NOMO-1 (cell line): ENCODE results near the gene ABCD3.
A peak's percentile ranks its signal among the peaks of the same experiment; 100 is the strongest.
"Not testable (repeated sequence)": the region's sequence is repeated elsewhere in the genome, so short reads cannot be mapped to it uniquely, and the experiment has no call there.

ENCODE experiments used
- DNase-seq, 2 experiments: peaks; one replicate each; lab custom pipeline; 2025; ENCODE audit not compliant: unreplicated experiment in 2 of 2; lab: John Stamatoyannopoulos, UW

Gene ABCD3

DNA sequence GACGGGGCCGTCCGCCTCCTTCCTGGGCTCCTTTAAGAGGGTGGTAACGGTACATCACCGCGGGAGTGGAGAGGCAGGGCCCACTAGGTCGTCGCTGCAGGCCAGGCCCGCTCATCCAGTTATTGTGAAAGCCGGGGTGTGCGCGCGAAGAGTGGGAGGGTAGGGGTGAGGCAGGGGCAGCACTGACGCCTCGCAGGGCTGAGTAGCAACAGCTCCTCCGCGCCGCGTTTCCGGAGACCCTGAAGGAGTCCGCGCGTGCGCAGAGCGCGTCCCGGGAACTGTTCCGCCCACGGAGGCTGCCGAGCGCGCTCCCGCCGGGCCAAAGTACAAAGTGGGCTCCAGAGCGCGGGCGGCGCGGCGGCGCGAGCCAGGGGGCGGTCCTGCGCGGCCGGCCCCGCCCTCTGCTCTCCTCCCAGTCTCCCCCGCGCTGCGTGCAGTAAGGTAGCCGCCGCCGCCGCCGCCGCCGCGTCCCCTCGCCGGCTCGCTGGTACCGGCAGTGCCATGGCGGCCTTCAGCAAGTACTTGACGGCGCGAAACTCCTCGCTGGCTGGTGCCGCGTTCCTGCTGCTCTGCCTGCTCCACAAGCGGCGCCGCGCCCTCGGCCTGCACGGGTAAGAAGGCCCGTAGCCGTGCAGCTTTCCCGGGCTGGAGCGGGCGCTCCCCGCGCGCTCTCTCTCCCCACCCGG is at the start of gene ABCD3:
ABCD3 (plus strand) TSS at position 412 of the 686 bp plus-strand sequence; CDS start at position 502, 90 bp downstream.
- DNase-seq: peak; percentile 95 to 98

DNA sequence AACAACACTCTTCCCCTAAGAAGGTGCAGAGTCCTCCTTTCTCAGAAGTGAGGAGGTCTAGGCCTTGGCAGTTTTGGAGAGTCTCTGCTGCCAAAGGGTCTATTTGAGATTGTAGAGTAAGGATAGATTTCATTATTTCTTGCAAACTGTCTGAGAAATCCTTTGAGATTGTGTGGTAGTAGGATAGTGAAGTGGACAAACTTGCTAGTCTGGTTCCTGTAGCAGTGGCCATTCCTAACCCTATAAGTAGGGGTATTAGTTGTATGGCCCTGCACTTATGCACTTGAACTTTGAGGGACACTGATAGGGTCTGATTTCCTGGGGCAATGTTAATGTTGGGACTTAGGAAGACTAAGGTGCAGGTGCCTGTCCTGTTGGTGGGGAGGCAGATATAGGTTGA is 45.4 kb upstream of the ABCD3 start:
- not testable (repeated sequence) for DNase-seq

DNA sequence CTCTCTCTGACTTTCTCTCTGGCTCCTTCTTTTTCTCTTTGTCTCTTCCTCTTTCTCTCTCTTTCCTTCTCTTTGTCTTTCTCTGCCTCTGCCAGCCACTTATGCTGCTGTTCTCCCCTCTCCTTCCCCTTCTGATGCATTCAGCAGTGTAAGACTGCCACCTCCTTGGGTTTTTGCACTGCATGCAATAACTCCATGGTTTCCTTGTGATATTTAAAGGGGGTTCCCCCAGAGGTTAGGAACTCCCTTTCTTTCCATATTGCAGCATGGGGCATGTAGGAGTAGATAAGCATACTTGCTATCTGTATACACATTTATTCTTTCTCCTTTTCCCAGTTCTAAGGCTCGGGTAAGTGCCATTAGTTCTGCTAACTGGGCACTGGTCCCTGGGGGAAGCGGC is 44.9 kb upstream of the ABCD3 start:
- DNase-seq: peak in 1 of 2 experiments; percentile 2

DNA sequence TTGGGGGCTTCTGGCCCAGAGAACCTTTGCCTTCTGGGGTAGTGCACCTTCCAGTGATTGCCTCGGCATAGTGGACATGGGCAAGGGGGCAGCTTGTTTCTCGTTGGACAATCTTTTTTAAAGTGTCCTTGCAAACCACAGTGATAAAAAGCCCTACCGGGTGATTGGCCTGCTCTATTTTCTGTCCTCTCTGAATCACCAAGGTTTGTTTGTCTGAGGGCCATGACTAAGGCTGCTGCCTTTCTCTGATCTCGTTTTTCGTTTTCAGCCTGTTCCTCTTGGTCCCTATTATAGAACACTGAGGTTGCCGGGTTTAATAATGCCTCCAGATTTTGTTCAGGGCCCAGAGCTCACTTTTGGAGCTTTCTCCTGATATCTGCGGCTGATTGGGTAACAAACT is 42.5 kb upstream of the ABCD3 start:
- DNase-seq: not testable (repeated sequence)

DNA sequence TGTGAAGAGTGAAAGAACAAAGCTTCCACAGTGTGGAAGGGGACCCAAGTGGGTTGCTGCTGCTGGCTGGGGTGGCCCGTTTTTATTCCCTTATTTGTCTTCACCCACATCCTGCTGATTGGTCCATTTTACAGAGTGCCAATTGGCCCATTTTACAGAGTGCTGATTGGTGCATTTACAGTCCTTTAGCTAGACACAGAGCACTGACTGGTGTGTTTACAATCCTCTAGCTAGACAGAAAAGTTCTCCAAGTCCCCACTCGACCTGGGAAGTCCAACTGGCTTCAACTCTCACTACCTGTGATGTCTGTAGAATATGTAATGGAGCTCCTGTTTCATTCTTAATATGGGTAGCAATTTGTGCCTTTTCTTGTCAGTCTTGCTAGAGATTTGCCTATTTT is 39.7 kb upstream of the ABCD3 start:
- DNase-seq: not testable (repeated sequence)

DNA sequence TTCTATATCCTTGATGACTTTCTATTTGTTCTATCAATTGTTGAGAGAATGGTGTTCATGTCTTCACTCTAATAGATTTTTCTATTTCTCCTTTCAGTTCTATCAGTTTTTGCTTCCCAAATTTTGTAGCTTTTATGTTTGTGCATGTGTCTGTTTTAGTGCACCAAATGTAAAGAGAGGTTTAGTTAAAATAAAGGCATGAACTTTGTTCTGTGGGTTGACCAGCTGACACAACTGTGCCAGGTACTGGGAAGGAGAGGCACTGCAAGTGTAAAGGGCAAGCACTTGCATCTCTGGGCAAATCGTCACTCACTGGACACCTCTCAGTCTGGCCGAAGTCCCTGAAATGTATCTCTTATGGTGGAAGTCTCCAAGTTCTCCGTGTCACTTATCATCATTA is 38.6 kb upstream of the ABCD3 start:
- DNase-seq: no peak

DNA sequence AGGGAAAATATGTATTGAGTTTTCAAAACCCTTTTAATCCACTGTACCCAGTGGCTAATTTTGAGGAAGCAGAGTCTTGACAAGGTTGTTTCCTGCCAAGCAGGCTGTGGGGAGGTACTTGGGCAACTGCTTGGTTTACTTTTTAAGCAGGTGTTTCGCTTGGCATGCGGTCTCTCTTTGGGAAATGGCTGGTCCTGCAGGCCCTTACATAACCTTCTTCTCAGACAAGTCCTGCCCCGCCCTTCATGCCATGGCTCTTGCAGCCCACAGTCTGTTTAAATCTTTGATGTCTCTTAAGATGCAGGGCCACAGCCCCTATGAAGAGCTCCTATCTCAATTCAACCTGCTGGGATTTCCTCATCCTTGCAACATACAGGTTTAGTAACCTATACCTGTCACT is 36.0 kb upstream of the ABCD3 start:
- peak; percentile 17 to 33 for DNase-seq

DNA sequence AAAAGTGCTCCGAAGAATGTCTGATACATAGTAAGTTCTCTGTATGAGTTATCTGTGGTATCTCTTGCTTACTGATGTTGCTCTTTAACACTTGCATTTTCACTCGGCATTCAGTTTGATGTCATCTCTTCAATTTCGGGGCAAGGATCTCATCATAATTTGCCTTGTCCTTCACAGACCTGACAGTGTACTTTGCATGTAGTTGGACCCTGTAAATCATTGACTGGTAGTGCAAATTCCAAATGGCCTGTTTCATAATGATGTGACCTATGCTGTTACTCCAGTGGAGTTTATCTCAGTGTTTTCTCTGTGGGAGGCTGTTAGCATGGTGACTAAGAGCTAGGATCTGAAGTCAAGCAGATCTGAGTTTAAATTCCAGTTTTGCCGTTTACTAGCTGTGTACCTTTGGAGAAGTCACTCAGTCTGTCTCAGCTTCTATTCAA is 34.2 kb upstream of the ABCD3 start:
- no peak for DNase-seq

DNA sequence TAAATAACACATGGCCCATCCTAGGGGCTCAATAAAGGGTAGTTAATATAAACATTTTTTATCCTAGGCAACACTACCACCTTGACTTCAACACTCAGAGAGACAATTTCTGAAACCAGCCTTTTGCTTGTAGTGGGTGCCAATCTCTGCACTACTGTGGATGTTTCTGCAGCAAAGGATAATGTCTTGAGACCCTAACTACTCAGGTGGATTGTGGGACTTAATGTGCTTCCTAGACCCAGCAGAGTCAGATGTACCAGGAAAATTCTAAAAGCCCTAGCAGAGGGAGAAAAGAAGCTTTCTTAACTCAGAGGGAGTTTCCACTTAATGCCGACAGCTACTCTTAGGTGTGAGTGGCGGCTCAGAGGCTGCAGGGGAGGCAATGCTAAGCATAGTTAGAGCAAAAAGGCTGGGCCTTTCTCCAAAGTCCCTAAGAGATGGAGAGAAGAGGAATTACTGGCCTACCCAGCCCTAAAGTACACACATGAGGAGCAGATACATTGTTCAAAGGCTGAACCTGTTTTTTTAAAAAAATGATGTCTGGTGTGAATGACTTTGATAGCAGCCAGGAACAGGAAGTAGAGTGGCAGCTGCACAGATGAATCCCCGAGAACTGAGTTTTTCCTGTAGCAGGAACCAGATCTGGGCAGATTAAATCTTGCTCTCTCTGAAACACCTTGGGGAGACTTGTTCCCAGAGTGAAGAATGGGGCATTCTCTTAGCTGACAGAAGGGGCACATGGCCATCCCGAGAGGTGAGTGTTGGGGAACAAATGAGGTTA is 33.5 kb upstream of the ABCD3 start:
- DNase-seq: peak in 1 of 2 experiments; percentile 25

DNA sequence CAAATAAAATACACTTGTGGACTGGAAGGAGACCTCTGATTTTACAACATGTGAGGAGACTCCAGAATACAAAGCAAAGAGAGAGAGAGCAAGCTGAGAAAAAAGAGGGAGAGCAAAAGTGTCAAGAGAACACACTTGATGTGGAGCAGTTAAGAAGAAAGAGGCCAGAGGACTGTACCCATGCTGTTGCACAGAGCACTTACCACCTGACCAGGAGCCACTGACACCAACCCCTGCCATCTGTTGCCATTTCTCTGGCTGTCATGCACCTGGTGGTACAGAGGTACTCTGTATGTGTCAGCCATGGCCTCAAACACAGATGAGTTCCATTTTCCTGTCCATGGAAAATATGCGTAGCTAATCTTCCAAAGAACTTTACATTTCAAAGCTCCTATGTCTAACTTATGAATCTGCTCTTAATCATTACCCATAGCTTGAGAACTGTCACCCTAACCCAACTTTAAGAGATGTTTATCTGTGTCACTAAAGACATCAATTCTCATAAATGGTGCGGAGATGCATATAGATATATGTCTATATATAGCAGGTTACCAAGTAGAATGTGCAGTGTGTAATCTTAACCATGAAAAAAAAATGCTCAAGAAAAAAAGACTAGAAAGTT is 32.8 kb upstream of the ABCD3 start:
- no peak for DNase-seq

DNA sequence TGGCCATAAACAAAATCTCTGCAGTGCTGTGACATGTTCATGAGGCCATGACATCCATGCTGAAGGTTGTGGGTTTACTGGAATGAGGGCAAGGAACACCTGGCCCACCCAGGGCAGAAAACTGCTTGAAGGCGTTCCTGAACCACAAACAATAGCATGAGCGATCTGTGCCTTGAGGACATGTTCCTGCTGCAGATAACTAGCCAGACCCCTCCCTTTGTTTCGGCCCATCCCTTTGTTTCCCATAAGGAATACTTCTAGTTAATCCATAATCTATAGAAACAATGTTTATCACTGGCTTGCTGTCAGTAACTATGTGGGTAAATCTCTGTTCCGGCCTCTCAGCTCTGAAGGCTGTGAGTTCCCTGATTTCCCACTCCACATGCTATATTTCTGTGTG is 28.9 kb upstream of the ABCD3 start:
- no peak for DNase-seq

DNA sequence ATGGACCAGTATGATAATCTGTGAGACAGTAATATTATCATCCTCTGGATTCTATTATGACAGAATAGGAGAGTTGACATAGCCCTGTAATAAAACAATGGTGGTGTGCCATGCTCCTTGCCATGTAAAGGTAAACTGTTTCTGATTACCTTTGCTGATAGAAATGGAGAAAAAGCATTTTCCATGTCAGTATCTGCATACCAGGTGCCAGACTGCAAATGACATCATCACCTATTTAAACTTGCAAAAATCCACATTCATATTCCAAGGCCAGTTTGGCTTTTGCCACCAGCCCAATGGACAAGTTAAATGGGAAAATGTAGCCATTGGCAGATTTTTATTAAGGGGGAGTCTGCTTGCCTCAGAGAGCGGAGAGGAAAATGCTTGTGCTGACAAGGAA is 23.9 kb upstream of the ABCD3 start:
- DNase-seq: no peak

DNA sequence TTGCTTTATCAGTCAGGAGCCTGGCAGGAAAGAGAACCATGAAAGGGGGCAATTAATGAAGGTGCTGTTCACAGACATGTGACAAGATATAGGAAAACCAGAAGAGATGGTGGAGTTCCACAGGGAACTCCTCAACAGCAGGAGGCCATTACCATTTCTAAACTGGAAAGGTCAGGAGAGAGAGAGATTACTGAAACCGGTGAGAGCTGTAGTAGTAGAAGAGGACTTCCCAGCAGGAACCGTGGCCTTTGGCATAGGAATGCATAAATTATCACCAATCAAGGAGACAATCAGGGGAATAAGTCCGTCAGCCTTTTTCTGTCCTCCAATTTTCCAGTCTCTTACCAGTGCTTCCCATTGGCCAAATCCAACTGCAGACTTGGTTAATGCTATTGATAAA is 23.0 kb upstream of the ABCD3 start:
- DNase-seq: no peak

DNA sequence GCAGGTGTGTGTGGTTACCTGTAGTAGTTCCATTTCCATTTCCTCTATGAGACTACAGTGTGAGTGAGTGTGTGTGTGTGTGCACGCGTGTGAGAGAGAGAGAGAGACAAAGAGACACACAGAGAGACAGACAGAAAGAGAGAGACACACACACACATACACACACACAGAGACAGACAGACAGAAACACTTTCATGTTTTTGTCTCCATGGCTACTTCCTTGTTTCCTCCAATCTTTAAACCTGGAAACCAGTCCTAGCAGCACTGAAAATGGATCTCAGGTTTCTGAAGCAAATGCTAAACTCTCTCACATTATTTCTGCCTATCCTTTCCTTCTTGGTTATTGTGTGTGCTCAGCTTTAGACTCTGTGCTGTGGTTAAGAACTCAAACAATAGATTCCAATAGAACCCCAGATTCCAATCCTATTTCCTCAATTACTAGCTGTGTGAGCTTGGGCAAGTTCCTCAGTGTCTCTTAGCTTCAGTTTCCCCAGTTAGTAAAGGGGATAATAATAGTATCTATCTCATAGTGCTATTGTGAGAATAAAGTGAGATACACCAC is 22.4 kb upstream of the ABCD3 start:
- no peak for DNase-seq

DNA sequence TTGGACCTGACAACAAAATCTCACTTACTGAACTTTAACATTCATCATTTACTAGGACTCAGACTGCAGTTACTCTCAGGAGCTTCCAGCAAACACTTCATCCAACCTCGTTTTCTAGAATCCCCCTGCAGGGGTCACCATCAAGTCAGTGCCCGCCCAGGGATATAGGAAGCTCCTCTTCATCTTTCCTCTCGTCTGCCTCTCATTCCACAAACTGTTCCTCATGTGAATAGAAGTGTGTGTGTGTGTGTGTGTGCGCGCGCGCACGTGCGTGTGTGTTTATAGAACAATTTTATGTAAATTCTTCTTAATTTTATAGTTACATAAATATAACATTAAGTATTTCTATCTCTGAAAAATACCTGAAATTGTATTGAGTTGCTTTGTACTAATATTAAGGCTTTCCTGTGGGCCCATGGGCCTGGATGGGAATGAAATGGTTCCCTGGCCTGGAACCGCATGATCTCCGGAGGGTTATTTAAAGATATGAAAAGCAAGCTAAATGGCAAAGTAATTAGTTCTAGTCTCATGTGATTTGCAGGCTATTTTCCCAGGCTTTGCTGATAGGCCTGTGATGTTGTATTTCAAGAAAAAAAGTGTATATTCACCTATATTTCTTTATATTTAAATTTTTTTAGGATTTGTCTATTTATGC is 21.7 kb upstream of the ABCD3 start:
- no peak for DNase-seq

DNA sequence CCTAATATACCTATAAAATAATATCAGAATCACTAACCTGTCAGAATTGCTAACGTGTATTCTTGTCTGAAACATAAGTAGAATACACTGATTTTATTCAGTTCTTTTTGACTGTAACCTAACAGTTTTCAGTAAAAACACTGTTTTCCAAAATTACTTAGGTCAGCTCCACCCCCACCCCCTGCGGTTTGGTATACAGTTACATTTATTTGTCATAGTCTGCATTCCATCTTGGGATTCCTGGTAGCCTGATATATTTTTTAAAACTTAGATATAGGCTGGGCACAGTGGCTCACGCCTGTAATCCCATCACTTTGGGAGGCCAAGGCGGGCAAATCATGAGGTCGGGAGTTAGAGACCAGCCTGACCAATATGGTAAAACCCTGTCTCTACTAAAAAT is 19.8 kb upstream of the ABCD3 start:
- DNase-seq: no peak

DNA sequence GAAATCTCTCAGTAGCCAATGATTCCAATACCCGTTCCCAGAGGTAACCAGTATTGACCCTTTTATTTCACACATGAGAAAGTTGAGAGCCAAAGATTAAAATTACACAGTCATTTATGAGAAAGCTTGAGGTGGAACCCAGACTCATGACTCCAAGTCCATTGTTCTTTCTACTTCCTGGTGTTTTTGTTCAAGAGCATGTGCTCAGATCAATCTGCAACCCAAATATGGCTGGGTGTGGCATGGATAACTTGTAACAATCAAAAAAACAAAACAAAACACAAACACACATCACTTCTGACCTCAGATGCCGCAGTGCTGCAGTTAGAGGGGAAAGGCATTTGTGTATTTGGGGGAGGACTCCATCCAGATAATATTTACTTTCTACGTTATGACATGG is 18.7 kb upstream of the ABCD3 start:
- DNase-seq: no peak

DNA sequence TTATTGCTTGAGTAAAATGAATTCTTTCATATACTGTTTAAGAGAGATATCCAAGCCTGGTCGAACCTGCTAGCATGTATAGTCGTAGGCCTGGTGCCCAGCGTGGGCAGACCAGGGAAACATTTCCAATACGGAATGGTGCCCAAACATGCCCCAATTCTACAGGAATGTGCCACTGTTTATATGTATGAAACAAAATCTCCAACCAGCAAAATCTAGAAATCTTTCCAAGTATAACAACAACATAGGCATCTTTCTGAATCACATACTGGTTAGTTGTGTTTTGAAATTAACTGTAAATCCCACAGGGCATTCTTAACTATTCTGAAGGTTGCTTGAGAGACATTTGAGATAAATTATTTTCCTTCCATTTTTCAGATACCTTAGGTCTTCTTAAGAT is 17.0 kb upstream of the ABCD3 start:
- DNase-seq: no peak

DNA sequence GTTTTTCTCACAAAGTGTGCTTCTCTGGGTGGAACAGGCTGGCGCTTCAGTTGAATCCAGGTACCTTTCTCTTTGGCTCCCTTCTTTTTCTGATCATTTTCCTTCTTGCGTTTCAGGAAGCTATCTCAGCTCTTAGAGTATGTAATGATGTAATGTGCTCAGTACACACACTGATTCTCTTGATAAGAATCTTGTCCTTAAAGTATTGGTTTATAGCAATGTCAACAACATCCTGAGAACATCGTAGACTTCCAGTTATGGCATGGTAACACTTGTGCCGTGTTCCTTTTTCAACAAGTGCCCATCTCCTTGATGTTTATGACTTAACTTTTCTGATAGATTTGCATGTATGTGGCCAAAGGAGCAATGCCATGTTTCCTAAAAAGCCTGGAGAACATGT is 11.7 kb upstream of the ABCD3 start:
- no peak for DNase-seq

DNA sequence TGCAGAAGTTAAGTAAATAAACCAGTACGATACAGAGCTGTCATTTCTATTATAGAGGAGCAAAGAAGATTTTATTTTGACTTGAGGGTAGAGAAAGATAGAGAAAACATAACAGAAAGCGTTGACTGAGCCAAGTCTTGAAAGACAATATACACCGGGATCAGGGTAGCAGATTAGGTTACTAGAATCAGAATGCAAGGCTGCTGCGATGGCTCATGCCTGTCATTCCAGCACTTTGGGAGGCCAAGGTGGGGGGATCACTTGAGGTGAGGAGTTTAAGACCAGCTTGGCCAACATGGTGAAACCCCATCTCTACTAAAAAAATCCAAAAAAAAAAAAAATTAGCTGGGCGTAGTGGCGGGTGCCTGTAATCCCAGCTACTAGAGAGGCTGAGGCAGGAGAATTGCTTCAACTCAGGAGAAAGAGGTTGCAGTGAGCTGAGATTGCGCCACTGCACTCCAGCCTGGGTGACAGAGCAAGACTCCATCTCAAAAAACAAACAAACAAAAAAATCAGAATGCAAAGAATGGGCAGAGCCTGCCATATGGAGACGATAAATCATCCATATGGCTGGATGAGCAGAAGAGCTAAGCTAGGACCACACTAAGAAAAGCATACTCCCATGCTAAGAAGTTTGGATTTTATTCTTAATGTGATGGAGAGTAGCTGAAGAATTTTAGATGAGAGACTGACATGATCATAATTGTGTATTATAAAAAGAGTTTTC is 9.9 kb upstream of the ABCD3 start:
- DNase-seq: no peak
